Mammary epithelial cell (primary cell): ENCODE measurements around the gene EFEMP2.

Experiments
- EZH2 ChIP-seq: IDR thresholded peaks from 2 replicates; pipeline ENCODE4 v1.6.1; 2012; ENCODE audit warnings: low read length, inconsistent platforms, borderline replicate concordance
- TF ChIP-seq, protein P1 (sequence below), 2 donors: IDR thresholded peaks in 1 of 2; conservative IDR thresholded peaks in 1 of 2; 2 replicates each; pipeline ENCODE4 v1.5.1; 2011 to 2012; ENCODE audit warnings: inconsistent platforms in 2 of 2, low read length in 2 of 2, mild to moderate bottlenecking in 2 of 2, control low read depth in 1 of 2, low read depth in 1 of 2; ENCODE audit not compliant: insufficient read depth in 1 of 2; ENCODE audit errors: extremely low read depth in 1 of 2

GRCh38 chr11:65892661-65893317, 20.2 kb upstream of the EFEMP2 start:
- no peak for TF ChIP-seq EZH2
- TF ChIP-seq, protein P1, sequence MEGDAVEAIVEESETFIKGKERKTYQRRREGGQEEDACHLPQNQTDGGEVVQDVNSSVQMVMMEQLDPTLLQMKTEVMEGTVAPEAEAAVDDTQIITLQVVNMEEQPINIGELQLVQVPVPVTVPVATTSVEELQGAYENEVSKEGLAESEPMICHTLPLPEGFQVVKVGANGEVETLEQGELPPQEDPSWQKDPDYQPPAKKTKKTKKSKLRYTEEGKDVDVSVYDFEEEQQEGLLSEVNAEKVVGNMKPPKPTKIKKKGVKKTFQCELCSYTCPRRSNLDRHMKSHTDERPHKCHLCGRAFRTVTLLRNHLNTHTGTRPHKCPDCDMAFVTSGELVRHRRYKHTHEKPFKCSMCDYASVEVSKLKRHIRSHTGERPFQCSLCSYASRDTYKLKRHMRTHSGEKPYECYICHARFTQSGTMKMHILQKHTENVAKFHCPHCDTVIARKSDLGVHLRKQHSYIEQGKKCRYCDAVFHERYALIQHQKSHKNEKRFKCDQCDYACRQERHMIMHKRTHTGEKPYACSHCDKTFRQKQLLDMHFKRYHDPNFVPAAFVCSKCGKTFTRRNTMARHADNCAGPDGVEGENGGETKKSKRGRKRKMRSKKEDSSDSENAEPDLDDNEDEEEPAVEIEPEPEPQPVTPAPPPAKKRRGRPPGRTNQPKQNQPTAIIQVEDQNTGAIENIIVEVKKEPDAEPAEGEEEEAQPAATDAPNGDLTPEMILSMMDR (conservative IDR thresholded peaks at IDR 0.05 in 1 of 2, IDR thresholded peaks at IDR 0.05 in 1 of 2; ENCODE audit: extremely low read depth in 1 of 2, insufficient read depth in 1 of 2, low read depth in 1 of 2, low read length in 2 of 2) = no peak
